Keratinocyte (primary cell): Measurements from ENCODE around the gene ABCA10. TPM values are rescaled to one million over a fixed set of nuclear protein-coding genes. Genes with fewer than 3 reads are reported as not detected.

Source experiments
- DNase-seq: peaks from one replicate; pipeline ENCODE4 v3.0.0-alpha.2; 2011; ENCODE audit warnings: low read depth, missing footprints, low spot score
- FAIRE-seq: peaks from 2 replicates; lab custom pipeline; 2011; peaks lifted over from hg19 to GRCh38; lab: Jason Lieb, UNC
- H2AFZ ChIP-seq: 2 replicates; pipeline ENCODE4 v1.6.0; 2012; ENCODE audit warnings: low read length, control low read depth, inconsistent platforms; ENCODE audit not compliant: control insufficient read depth
- H3K27ac ChIP-seq: 2 replicates; pipeline ENCODE4 v1.5.1; 2011; ENCODE audit warnings: low read length; ENCODE audit not compliant: control insufficient read depth, insufficient read depth
- H3K27me3 ChIP-seq: 3 replicates; pipeline ENCODE4 v1.6.0; 2011; ENCODE audit warnings: low read length; ENCODE audit not compliant: control insufficient read depth, insufficient read depth; ENCODE audit errors: extremely low read depth
- H3K36me3 ChIP-seq, 2 experiments: 2 replicates in 1 of 2; 3 replicates in 1 of 2; pipeline ENCODE4 v1.5.1; 2011; ENCODE audit warnings: low read length in 2 of 2, mild to moderate bottlenecking in 1 of 2; ENCODE audit not compliant: control insufficient read depth in 2 of 2, insufficient read depth in 2 of 2; ENCODE audit errors: extremely low read depth in 1 of 2
- H3K4me1 ChIP-seq: 3 replicates; pipeline ENCODE4 v1.5.1; 2011; ENCODE audit warnings: low read length; ENCODE audit not compliant: control insufficient read depth, insufficient read depth; ENCODE audit errors: extremely low read depth
- H3K4me2 ChIP-seq: 3 replicates; pipeline ENCODE4 v1.6.0; 2011; ENCODE audit warnings: low read depth, low read length; ENCODE audit not compliant: control insufficient read depth, insufficient read depth; ENCODE audit errors: extremely low read depth
- H3K4me3 ChIP-seq, 3 experiments: fragments of 200-600 bp in 1 of 3; sonication (generic) in 1 of 3; 2 replicates in 2 of 3; 3 replicates in 1 of 3; pipeline ENCODE4 v1.5.1; 2011 to 2016; ENCODE audit warnings: low read length in 3 of 3, mild to moderate bottlenecking in 3 of 3, control low read depth in 2 of 3, inconsistent platforms in 1 of 3, low read depth in 1 of 3, mixed read lengths in 1 of 3, mixed run types in 1 of 3, moderate library complexity in 1 of 3; ENCODE audit not compliant: control insufficient read depth in 2 of 3, insufficient read depth in 2 of 3; ENCODE audit errors: extremely low read depth in 1 of 3
- H3K79me2 ChIP-seq: 2 replicates; pipeline ENCODE4 v1.6.0; 2012; ENCODE audit warnings: low read length; ENCODE audit not compliant: control insufficient read depth, insufficient read depth
- H3K9ac ChIP-seq: 3 replicates; pipeline ENCODE4 v1.6.0; 2011; ENCODE audit warnings: low read length; ENCODE audit not compliant: control insufficient read depth, insufficient read depth; ENCODE audit errors: extremely low read depth
- H3K9me1 ChIP-seq: 3 replicates; pipeline ENCODE4 v1.6.0; 2011; ENCODE audit warnings: low read length; ENCODE audit not compliant: control insufficient read depth, insufficient read depth; ENCODE audit errors: extremely low read depth
- H3K9me3 ChIP-seq: 2 replicates; pipeline ENCODE4 v1.5.1; 2012; ENCODE audit warnings: low read depth, low read length; ENCODE audit not compliant: control insufficient read depth
- H4K20me1 ChIP-seq: 3 replicates; pipeline ENCODE4 v1.6.0; 2011; ENCODE audit warnings: low read length; ENCODE audit not compliant: control insufficient read depth, insufficient read depth; ENCODE audit errors: extremely low read depth
- CTCF ChIP-seq, 3 experiments: IDR thresholded peaks in 1 of 3; conservative IDR thresholded peaks in 1 of 3; optimal IDR thresholded peaks in 1 of 3; 2 replicates in 2 of 3; 3 replicates in 1 of 3; pipeline versions ENCODE3 to v1.5.1; 2011; ENCODE audit warnings: low read length in 3 of 3, mild to moderate bottlenecking in 3 of 3, moderate library complexity in 2 of 3, control low read depth in 1 of 3, inconsistent platforms in 1 of 3; ENCODE audit not compliant: insufficient read depth in 2 of 3; ENCODE audit errors: extremely low read depth in 1 of 3
- EZH2 ChIP-seq: IDR thresholded peaks from one replicate; pipeline ENCODE4 v1.6.1; 2012; ENCODE audit warnings: inconsistent platforms, mild to moderate bottlenecking, low read length, moderate library complexity
- dilution Hi-C: fragments of 300-500 bp; cut with MboI; formaldehyde crosslinking; loops from one replicate; pipeline ENCODE4 v1.7.0; 2020; ENCODE audit warnings: low sequenced_read_pairs; ENCODE audit not compliant: extremely low pct_ligation_motif_present
- polyA plus RNA-seq, 5 experiments: library from polyadenylated mRNA; depleted of rRNA in 3 of 5; stranded (reverse) in 3 of 5; stranded (forward) in 1 of 5; unstranded in 1 of 5; fragments of >200 nt; gene quantifications; 1 replicate in 1 of 5; 2 replicates in 3 of 5; 3 replicates in 1 of 5; pipeline versions ENCODE4 v1.2.1 to v1.2.3, GENCODE V29; 2011 to 2012; ENCODE audit warnings: missing spikeins in 2 of 5, low read depth in 1 of 5, low replicate concordance in 1 of 5
- small RNA-seq, 3 experiments: library from RNA; depleted of rRNA; stranded (forward); fragments of <200 nt; gene quantifications; one replicate each; pipeline ENCODE3, GENCODE V24; 2012; ENCODE audit warnings: low read depth in 3 of 3, low replicate concordance in 1 of 3; ENCODE audit not compliant: insufficient read length in 3 of 3

Gene ABCA10
- polyA plus RNA-seq, 1 donor (not counting 4 experiments of a cell fraction or from before 2014, with no cell fraction given), result 0.46 TPM

GRCh38 chr17:69098625-69099024 lies 130.0 kb downstream of the ABCA10 start:
- H3K4me3 ChIP-seq, result no peak overlapping the region
- DNase-seq, result no peak
- H3K27me3 ChIP-seq, result no peaks in the 10 kb centered on the region
- no peaks in the 10 kb centered on the region for H3K4me1 ChIP-seq
- no peaks in the 10 kb centered on the region for H3K9me1 ChIP-seq
- no peaks in the 10 kb centered on the region for H3K79me2 ChIP-seq
- H3K9ac ChIP-seq, result no peak overlapping the region
- no peak for FAIRE-seq
- no peaks in the 10 kb centered on the region for H4K20me1 ChIP-seq
- H3K4me2 ChIP-seq, result no peak overlapping the region
- TF ChIP-seq EZH2 (no peak), CTCF (optimal IDR thresholded peaks at IDR 0.05 in 1 of 3, IDR thresholded peaks at IDR 0.05 in 1 of 3, conservative IDR thresholded peaks at IDR 0.05 in 1 of 3; ENCODE audit: extremely low read depth in 1 of 3, insufficient read depth in 2 of 3, low read length in 3 of 3) (no peak)
- H3K9me3 ChIP-seq, result no peaks in the 10 kb centered on the region
- dilution Hi-C loops, result no loop called here
- no peak overlapping the region for H2AFZ ChIP-seq
- H3K27ac ChIP-seq, result no peak overlapping the region
- no peaks in the 10 kb centered on the region for H3K36me3 ChIP-seq

Small RNA genes lying within 50 kb of the gene (small RNA-seq; reads per million reads assigned to genes)
- gene MIR4524B, result 0 to 0.67 (median 0) reads per million in 3 experiments

Other genes with a start within 250 kb of the ABCA10 start
- gene ABCA9, start 167.9 kb downstream of the ABCA10 start, polyA plus RNA-seq, result 0.01 to 0.28 TPM (median 0.17 TPM) in 3 replicates
- 0.07 to 0.35 TPM (median 0.14 TPM) in 3 replicates for gene ABCA6, start 86.9 kb downstream of the ABCA10 start, polyA plus RNA-seq
- 5.4 to 11.1 TPM (median 9.4 TPM) in 3 replicates for gene ABCA5, start 98.3 kb upstream of the ABCA10 start, polyA plus RNA-seq
- 0.12 to 0.39 TPM (median 0.35 TPM) in 3 replicates for gene MAP2K6, start 185.9 kb upstream of the ABCA10 start, polyA plus RNA-seq